DMS114 treated with DMSO at 0.1 percent for 48 hours (cell line): ENCODE data around the gene KLHL29.

Experiments
- DNase-seq: peaks from one replicate; lab custom pipeline; 2025; ENCODE audit not compliant: unreplicated experiment; lab: John Stamatoyannopoulos, UW

KLHL29 gene

DNA sequence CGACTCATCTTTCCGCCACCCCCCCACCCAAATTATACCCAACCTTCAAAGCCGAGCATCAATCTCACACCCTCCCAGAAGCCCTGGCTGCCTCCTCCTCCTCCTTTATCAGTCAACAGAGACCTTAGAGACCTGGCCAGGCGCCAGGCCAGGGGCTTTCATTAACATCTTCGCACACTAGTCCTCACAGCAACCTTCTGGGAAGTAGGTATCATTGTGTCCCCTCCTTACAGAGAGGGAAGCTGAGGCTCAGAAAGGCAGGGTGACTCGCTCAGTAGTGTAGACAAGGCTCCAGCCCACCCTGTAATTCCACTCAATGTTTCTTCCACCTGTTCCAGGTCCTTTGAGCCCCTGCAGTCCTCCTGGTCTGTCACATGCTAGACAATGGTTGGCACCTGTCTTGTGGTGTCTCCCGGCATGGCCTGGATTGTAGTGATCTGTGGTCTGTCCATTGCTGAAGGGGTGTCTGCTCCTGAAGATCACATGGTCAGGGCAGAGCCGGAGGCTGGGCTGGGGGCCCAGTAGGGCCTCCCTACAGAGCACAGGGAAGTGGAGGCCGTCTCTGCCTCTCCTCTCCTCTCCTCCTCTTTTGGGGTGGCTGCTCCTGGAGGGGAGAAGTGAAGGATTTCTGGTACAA, 36.0 kb downstream of the KLHL29 start:
- DNase-seq: no peak

GRCh38 chr2:23422089-23423061, 37.4 kb downstream of the KLHL29 start:
- no peak for DNase-seq

DNA sequence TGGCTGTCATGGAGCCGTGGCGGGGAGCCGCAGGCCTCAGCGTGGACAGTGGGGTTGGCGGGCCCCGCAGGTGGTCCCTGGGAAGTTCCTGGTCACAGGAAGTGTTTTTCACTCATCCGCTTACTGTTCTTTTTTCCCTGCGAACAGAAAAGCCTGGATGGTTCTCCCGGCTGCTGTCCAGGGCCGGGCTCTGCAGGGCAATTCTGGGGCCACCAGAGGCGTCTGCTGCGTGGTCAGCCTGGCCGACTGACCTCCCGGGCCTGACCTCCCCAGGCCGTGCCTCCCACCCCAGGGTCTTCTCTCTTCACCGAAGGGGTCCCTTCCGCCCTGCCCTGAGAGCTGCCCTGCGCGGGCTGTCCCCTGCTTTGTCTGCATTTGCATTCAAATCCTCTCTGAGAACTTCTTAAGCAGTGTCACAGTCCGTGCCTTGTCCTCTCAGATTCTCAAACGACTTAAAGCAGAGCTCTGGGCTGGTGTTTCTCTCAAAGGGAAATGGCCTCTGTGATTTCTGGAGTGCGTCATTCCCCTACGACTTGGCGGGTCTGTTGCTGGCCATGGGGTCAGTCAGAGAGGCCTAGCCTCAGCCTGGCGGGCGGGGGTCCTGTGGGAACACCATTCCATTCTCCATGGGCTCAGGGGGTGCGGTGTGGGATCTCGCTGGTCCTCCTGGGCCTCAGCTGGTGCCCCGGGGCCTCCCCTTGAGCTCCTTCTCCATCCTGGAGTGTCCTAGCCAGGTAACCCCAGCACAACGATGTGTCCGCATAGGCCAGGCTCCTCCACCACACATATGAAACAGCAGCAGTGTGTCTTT, 38.3 kb downstream of the KLHL29 start:
- no peak for DNase-seq

GRCh38 chr2:23423873-23424680, 39.1 kb downstream of the KLHL29 start:
- DNase-seq: no peak

- DNase-seq: no peak
These were observed 40.4 kb downstream of the KLHL29 start for GRCh38 chr2:23425338-23425871.

DNA sequence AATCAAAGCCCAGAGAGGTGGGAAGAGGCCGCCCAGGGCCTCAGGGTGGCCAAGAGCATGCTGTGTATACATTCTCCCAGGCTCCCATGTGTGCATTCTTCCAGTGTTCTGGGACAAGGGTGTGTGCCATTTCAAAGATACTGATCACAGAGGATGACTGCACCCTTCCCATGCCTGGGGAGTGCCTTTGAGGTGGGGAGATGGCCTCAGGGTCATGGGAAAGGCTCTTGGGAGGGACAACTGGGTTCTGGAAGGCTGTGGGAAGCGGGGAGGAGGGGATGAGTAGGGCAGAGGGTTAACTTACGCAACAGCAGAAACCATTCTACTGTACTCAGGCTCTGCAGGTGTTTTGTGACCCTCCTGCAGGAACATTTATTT, 40.9 kb downstream of the KLHL29 start:
- DNase-seq: no peak

- no peak for DNase-seq
These were observed 41.4 kb downstream of the KLHL29 start for GRCh38 chr2:23426263-23426905.

DNA sequence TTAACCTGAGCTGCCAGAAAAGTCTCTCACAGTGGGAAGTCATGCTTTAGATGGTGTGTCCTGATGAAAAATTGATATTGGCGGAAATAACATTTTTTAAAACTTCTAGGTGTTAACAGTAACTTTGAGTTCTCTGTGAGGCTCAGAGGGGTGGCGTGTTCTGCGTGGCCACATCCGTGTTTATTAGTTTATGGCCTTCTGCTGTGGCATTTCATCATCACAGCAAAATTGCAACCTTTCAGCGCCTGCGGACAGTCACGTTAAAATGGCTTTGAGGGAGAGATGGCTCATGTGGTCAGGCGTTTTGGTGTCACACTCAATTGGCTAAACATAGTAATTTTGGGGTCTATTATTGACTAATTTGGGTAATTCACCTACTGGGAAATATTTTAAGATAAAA, 42.4 kb downstream of the KLHL29 start:
- DNase-seq: no peak

GRCh38 chr2:23427976-23428375, 43.0 kb downstream of the KLHL29 start:
- no peak for DNase-seq

GRCh38 chr2:23429036-23429435, 44.1 kb downstream of the KLHL29 start:
- DNase-seq: no peak

GRCh38 chr2:23430263-23430662, 45.3 kb downstream of the KLHL29 start:
- no peak for DNase-seq

DNA sequence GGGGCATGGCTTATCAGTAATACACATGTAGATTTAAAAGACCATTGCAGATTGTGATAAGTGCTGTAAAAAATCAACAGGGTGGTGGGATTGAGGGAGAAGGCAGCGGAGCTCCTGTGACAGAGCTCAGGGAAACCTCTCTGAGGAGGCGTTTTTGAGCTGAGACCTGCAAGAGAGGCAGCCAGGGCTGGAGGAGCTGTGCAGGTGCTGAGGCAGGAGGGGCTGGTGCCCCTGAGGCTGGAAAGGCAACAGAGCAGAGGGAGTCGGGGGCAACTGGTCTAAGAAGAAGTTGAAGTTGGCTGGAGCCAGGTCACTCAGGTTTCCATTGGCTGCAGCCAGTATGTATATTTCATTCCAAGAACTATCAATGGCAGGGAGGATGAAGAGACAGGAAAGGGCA, 47.6 kb downstream of the KLHL29 start:
- DNase-seq: no peak

GRCh38 chr2:23433282-23433681, 48.3 kb downstream of the KLHL29 start:
- DNase-seq: no peak

GRCh38 chr2:23434721-23435121, 49.7 kb downstream of the KLHL29 start:
- DNase-seq: no peak

- DNase-seq: no peak
These were observed 50.5 kb downstream of the KLHL29 start for GRCh38 chr2:23435250-23436035.

- no peak for DNase-seq
These were observed 51.5 kb downstream of the KLHL29 start for GRCh38 chr2:23436346-23437098.

- DNase-seq: no peak
These were observed 56.4 kb downstream of the KLHL29 start for GRCh38 chr2:23441414-23441813.

- no peak for DNase-seq
These were observed 60.5 kb downstream of the KLHL29 start for GRCh38 chr2:23445450-23445868.
